Measurements from ENCODE around the gene TSSK1B. TPM values are rescaled to one million over a fixed set of nuclear protein-coding genes. Genes with fewer than 3 reads are reported as not detected.

Gene TSSK1B
- polyA plus RNA-seq, 2 of the 4 experiments (the other 2 are of a cell fraction), result not detected

DNA sequence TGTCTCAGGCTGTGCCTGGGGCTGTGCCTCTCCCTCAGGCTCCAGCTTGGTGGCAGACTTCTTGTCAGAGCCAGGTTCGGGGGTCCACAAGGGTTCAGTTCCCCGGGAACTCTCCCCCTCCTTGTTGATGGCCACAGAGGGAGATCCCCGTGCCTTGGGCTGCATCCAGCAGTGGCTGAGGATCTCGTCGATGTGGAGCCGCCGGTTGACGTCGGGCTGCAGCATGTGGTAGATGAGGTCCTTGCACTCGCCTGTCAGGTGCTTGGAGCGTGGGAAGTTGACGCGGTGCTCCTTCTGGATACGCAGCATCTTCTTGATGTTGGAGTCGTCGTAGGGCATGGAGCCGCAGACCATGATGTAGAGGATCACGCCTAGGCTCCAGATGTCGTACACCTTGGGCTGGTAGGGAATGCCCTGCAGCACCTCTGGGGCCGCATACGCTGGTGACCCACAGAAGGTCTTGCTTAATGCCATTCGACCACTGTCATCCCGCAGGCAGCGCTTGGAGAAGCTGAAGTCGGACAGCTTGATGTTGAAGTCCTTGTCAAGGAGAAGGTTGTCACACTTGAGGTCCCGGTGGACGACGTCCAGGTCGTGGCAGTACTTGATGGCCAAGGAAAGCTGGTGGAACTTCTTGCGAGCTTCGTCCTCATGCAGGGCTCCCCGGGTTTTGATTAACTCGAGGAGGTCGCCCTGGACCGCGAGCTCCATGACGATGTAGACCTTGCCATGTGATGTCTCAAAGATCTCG lies 752 bp downstream of the TSSK1B start:
- DNase-seq (ENCODE audit: low read depth in 1 of 2, low spot score in 1 of 2), result no peak
- Histone ChIP-seq H3K4me3 (no peak overlapping the region), H3K9me3 (no peaks in the 10 kb centered on the region), H3K4me1 (no peaks in the 10 kb centered on the region), H3K27ac (no peak overlapping the region), H3K4me2 (no peak overlapping the region)
- TF ChIP-seq, protein P1, sequence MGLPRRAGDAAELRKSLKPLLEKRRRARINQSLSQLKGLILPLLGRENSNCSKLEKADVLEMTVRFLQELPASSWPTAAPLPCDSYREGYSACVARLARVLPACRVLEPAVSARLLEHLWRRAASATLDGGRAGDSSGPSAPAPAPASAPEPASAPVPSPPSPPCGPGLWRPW (IDR thresholded peaks at IDR 0.05), result no peak
- no peak for TF ChIP-seq TP53 (CRISPR knock-in tag; IDR thresholded peaks at IDR 0.05)
- TF ChIP-seq CBX8 (IDR thresholded peaks at IDR 0.05), result no peak
- no peak for TF ChIP-seq CHD2 (IDR thresholded peaks at IDR 0.05; ENCODE audit: low read length, partially characterized antibody)
- TF ChIP-seq GATA3 (IDR thresholded peaks at IDR 0.05; ENCODE audit: borderline replicate concordance), result no peak
- no peak for TF ChIP-seq ZFP36 (IDR thresholded peaks at IDR 0.05; ENCODE audit: borderline replicate concordance, partially characterized antibody)
- TF ChIP-seq HOXA7 (CRISPR knock-in tag; IDR thresholded peaks at IDR 0.05), result no peak
- TF ChIP-seq, protein P2, sequence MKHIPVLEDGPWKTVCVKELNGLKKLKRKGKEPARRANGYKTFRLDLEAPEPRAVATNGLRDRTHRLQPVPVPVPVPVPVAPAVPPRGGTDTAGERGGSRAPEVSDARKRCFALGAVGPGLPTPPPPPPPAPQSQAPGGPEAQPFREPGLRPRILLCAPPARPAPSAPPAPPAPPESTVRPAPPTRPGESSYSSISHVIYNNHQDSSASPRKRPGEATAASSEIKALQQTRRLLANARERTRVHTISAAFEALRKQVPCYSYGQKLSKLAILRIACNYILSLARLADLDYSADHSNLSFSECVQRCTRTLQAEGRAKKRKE (CRISPR knock-in tag; IDR thresholded peaks at IDR 0.05; ENCODE audit: low read depth), result no peak
- TF ChIP-seq, protein P3, sequence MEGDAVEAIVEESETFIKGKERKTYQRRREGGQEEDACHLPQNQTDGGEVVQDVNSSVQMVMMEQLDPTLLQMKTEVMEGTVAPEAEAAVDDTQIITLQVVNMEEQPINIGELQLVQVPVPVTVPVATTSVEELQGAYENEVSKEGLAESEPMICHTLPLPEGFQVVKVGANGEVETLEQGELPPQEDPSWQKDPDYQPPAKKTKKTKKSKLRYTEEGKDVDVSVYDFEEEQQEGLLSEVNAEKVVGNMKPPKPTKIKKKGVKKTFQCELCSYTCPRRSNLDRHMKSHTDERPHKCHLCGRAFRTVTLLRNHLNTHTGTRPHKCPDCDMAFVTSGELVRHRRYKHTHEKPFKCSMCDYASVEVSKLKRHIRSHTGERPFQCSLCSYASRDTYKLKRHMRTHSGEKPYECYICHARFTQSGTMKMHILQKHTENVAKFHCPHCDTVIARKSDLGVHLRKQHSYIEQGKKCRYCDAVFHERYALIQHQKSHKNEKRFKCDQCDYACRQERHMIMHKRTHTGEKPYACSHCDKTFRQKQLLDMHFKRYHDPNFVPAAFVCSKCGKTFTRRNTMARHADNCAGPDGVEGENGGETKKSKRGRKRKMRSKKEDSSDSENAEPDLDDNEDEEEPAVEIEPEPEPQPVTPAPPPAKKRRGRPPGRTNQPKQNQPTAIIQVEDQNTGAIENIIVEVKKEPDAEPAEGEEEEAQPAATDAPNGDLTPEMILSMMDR (IDR thresholded peaks at IDR 0.05), result no peak
- TF ChIP-seq SREBF2 (IDR thresholded peaks at IDR 0.05), result no peak
- TF ChIP-seq, protein P4, sequence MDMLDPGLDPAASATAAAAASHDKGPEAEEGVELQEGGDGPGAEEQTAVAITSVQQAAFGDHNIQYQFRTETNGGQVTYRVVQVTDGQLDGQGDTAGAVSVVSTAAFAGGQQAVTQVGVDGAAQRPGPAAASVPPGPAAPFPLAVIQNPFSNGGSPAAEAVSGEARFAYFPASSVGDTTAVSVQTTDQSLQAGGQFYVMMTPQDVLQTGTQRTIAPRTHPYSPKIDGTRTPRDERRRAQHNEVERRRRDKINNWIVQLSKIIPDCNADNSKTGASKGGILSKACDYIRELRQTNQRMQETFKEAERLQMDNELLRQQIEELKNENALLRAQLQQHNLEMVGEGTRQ (IDR thresholded peaks at IDR 0.05), result no peak
- TF ChIP-seq RNF2 (IDR thresholded peaks at IDR 0.05; ENCODE audit: borderline replicate concordance, low read depth), result no peak
- no peak for TF ChIP-seq HOXB13 (CRISPR knock-in tag; IDR thresholded peaks at IDR 0.05; ENCODE audit: low read depth)
- TF ChIP-seq EHF (CRISPR knock-in tag; IDR thresholded peaks at IDR 0.05), result no peak
- TF ChIP-seq, protein P5, sequence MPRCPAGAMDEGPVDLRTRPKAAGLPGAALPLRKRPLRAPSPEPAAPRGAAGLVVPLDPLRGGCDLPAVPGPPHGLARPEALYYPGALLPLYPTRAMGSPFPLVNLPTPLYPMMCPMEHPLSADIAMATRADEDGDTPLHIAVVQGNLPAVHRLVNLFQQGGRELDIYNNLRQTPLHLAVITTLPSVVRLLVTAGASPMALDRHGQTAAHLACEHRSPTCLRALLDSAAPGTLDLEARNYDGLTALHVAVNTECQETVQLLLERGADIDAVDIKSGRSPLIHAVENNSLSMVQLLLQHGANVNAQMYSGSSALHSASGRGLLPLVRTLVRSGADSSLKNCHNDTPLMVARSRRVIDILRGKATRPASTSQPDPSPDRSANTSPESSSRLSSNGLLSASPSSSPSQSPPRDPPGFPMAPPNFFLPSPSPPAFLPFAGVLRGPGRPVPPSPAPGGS (IDR thresholded peaks at IDR 0.05), result no peak
- ATAC-seq, result no peak
- 63% methylated on average over 35 of the region's 38 CpGs for WGBS (ENCODE audit: missing lambda C conversion rate)
- POLR2A ChIA-PET, result no interaction called here
- FAIRE-seq, result no peak
- CTCF ChIA-PET, result no interaction called here

DNA sequence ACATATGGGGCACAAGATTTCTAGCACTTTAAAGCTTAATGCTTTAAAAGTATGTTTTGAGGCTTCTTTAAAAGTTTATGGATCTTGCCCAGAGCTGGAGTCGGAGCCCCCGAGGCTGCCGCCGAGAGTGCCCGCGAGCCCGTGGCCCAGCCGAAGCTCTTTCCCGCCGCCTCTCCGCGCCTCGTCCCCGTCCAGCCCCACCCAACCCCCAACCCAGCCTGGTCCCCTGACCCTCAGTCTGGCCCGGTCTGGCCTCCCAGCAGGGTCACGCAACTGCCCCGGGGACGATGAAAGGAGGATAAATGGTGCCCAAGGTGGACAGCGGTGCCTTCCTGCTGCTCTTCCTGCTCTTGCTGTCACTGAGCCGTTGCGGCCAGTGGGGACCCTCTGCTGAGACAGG lies 1.7 kb downstream of the TSSK1B start:
- ChIA-PET POLR2A (no interaction called here), CTCF (no interaction called here)
- 87% methylated on average over 16 of the region's 21 CpGs for WGBS (ENCODE audit: missing lambda C conversion rate)
- DNase-seq (ENCODE audit: low read depth in 1 of 2, low spot score in 1 of 2), result no peak
- TF ChIP-seq JUNB (IDR thresholded peaks at IDR 0.05) (no peak), RCOR1 (IDR thresholded peaks at IDR 0.05; ENCODE audit: low read depth, low read length) (no peak), TP53 (CRISPR knock-in tag; IDR thresholded peaks at IDR 0.05) (no peak)
- TF ChIP-seq, protein P6, sequence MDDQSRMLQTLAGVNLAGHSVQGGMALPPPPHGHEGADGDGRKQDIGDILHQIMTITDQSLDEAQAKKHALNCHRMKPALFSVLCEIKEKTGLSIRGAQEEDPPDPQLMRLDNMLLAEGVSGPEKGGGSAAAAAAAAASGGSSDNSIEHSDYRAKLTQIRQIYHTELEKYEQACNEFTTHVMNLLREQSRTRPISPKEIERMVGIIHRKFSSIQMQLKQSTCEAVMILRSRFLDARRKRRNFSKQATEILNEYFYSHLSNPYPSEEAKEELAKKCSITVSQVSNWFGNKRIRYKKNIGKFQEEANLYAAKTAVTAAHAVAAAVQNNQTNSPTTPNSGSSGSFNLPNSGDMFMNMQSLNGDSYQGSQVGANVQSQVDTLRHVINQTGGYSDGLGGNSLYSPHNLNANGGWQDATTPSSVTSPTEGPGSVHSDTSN (IDR thresholded peaks at IDR 0.05), result no peak
- TF ChIP-seq, protein P5 (IDR thresholded peaks at IDR 0.05), result no peak
- no peak overlapping the region for H3K4me3 ChIP-seq
- no peak overlapping the region for H3K27ac ChIP-seq
- H3K9me3 ChIP-seq, result no peaks in the 10 kb centered on the region
- FAIRE-seq, result no peak
- ATAC-seq, result no peak
- H3K4me1 ChIP-seq, result no peaks in the 10 kb centered on the region
- no peak overlapping the region for H3K4me2 ChIP-seq
